Parathyroid adenoma (tissue), 2 donors: Measurements from ENCODE around the gene BANP.
"Not testable (repeated sequence)": the region's sequence is repeated elsewhere in the genome, so short reads cannot be mapped to it uniquely, and the experiment has no call there.

ENCODE experiments used
- H2AFZ ChIP-seq: fragments of 300-600 bp; sonication (generic); one replicate; pipeline ENCODE4 v1.7.0; 2017; ENCODE audit warnings: antibody characterized with exemption, mild to moderate bottlenecking
- H3K27ac ChIP-seq: fragments of 300-600 bp; sonication (generic); one replicate; pipeline ENCODE4 v1.7.0; 2017
- H3K27me3 ChIP-seq: fragments of 300-600 bp; sonication (generic); one replicate; pipeline ENCODE4 v1.7.0; 2017; ENCODE audit warnings: low read length; ENCODE audit not compliant: control insufficient read depth, insufficient read depth
- H3K36me3 ChIP-seq: fragments of 300-600 bp; sonication (generic); one replicate; pipeline ENCODE4 v1.7.0; 2017; ENCODE audit warnings: low read length; ENCODE audit not compliant: control insufficient read depth, insufficient read depth
- H3K4me1 ChIP-seq: fragments of 300-600 bp; sonication (generic); one replicate; pipeline ENCODE4 v1.7.0; 2017; ENCODE audit warnings: control low read depth
- H3K4me2 ChIP-seq: fragments of 300-600 bp; sonication (generic); one replicate; pipeline ENCODE4 v1.7.0; 2017; ENCODE audit warnings: low read length
- H3K4me3 ChIP-seq: fragments of 300-600 bp; sonication (generic); one replicate; pipeline ENCODE4 v1.7.0; 2017; ENCODE audit warnings: low read depth, low read length
- H3K79me2 ChIP-seq: fragments of 300-600 bp; sonication (generic); one replicate; pipeline ENCODE4 v1.7.0; 2017; ENCODE audit warnings: control low read depth
- H3K9ac ChIP-seq: fragments of 300-600 bp; sonication (generic); one replicate; pipeline ENCODE4 v1.7.0; 2017; ENCODE audit warnings: mild to moderate bottlenecking
- H3K9me3 ChIP-seq: fragments of 300-600 bp; sonication (generic); one replicate; pipeline ENCODE4 v1.7.0; 2017; ENCODE audit warnings: low read length; ENCODE audit not compliant: control insufficient read depth
- TF ChIP-seq, protein P1 (sequence below): fragments of 300-600 bp; sonication (generic); IDR thresholded peaks from one replicate; pipeline ENCODE4 v1.7.0; 2017; ENCODE audit warnings: antibody characterized with exemption, mild to moderate bottlenecking
- donor health status: primary hyperparathyroidism.

BANP gene

DNA sequence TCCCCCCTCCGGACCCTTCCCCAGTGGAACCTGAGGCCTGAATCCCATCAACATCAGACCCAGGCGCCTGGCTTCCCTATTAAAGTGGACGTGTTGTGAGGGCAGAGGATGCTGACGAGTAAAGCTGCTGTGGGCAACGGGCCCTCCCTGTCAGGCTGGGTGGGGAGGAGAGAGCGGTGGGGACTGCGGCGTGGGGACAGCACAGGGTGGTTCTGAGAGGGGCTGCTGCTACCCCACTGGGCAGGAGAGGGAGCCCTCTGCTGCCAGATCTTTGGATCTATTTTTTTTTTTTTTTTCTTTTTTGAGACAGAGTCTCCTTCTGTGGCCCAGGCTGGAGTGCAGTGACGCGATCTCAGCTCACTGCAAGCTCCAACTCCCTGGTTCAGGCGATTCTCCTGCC is 20.8 kb upstream of the BANP start:
- no peaks in the 10 kb centered on the region for H3K9me3 ChIP-seq

GRCh38 chr16:87931504-87931903 is 19.7 kb upstream of the BANP start:
- H3K9ac ChIP-seq, result no peak overlapping the region
- no peaks in the 10 kb centered on the region for H3K79me2 ChIP-seq
- H3K4me2 ChIP-seq, result no peak overlapping the region
- no peak overlapping the region for H3K27ac ChIP-seq
- no peak overlapping the region for H2AFZ ChIP-seq
- H3K9me3 ChIP-seq, result no peaks in the 10 kb centered on the region
- TF ChIP-seq, protein P1, sequence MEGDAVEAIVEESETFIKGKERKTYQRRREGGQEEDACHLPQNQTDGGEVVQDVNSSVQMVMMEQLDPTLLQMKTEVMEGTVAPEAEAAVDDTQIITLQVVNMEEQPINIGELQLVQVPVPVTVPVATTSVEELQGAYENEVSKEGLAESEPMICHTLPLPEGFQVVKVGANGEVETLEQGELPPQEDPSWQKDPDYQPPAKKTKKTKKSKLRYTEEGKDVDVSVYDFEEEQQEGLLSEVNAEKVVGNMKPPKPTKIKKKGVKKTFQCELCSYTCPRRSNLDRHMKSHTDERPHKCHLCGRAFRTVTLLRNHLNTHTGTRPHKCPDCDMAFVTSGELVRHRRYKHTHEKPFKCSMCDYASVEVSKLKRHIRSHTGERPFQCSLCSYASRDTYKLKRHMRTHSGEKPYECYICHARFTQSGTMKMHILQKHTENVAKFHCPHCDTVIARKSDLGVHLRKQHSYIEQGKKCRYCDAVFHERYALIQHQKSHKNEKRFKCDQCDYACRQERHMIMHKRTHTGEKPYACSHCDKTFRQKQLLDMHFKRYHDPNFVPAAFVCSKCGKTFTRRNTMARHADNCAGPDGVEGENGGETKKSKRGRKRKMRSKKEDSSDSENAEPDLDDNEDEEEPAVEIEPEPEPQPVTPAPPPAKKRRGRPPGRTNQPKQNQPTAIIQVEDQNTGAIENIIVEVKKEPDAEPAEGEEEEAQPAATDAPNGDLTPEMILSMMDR, result no peak
- H3K4me3 ChIP-seq, result no peak overlapping the region
- no peaks in the 10 kb centered on the region for H3K36me3 ChIP-seq
- no peaks in the 10 kb centered on the region for H3K27me3 ChIP-seq
- no peaks in the 10 kb centered on the region for H3K4me1 ChIP-seq

More for the DNA sequence above, 20.8 kb upstream of the BANP start:
- TF ChIP-seq, protein P1, result peak; percentile 15
- Histone ChIP-seq H3K9ac (no peak overlapping the region), H3K4me2 (no peak overlapping the region), H3K27ac (no peak overlapping the region), H3K36me3 (no peaks in the 10 kb centered on the region), H3K79me2 (no peaks in the 10 kb centered on the region), H3K27me3 (no peaks in the 10 kb centered on the region), H3K4me3 (no peak overlapping the region), H3K4me1 (peaks cover 4% of the 10 kb centered on the region), H2AFZ (no peak overlapping the region)

GRCh38 chr16:87932475-87933139 is 18.6 kb upstream of the BANP start:
- not testable (repeated sequence) for H3K4me1 ChIP-seq, H3K4me3 ChIP-seq, H2AFZ ChIP-seq, H3K79me2 ChIP-seq, H3K27ac ChIP-seq, H3K9me3 ChIP-seq, H3K27me3 ChIP-seq, H3K36me3 ChIP-seq, H3K4me2 ChIP-seq, H3K9ac ChIP-seq

GRCh38 chr16:87933140-87933495 is 18.1 kb upstream of the BANP start:
- Histone ChIP-seq H3K27ac (no peak overlapping the region), H3K36me3 (no peaks in the 10 kb centered on the region), H3K27me3 (no peaks in the 10 kb centered on the region), H2AFZ (no peak overlapping the region), H3K4me3 (no peak overlapping the region), H3K9me3 (no peaks in the 10 kb centered on the region), H3K9ac (no peak overlapping the region), H3K4me2 (no peak overlapping the region), H3K79me2 (no peaks in the 10 kb centered on the region), H3K4me1 (no peaks in the 10 kb centered on the region)
- TF ChIP-seq, protein P1, result no peak

- H2AFZ ChIP-seq, H3K9ac ChIP-seq, H3K4me3 ChIP-seq, H3K27ac ChIP-seq, H3K4me1 ChIP-seq, H3K9me3 ChIP-seq, H3K4me2 ChIP-seq, H3K36me3 ChIP-seq, H3K79me2 ChIP-seq, H3K27me3 ChIP-seq: not testable (repeated sequence)
Observed at GRCh38 chr16:87934752-87935425, 16.3 kb upstream of the BANP start.

GRCh38 chr16:87936016-87936374 is 15.2 kb upstream of the BANP start:
- H3K36me3 ChIP-seq, H3K9ac ChIP-seq, H3K79me2 ChIP-seq, H3K4me3 ChIP-seq, H3K4me1 ChIP-seq, H3K27ac ChIP-seq, H3K4me2 ChIP-seq, H2AFZ ChIP-seq, H3K9me3 ChIP-seq, H3K27me3 ChIP-seq: not testable (repeated sequence)
